GM19467 (cell line): ENCODE measurements around the gene ZNF219.
A peak's percentile ranks its signal among the peaks of the same experiment; 100 is the strongest.

Experiments
- ATAC-seq: cut with Tn5 transposase; IDR thresholded peaks from one replicate; pipeline ENCODE4 v1.9.1; 2021; ENCODE audit warnings: mild to moderate bottlenecking, moderate library complexity; ENCODE audit not compliant: unreplicated experiment

Gene ZNF219

DNA sequence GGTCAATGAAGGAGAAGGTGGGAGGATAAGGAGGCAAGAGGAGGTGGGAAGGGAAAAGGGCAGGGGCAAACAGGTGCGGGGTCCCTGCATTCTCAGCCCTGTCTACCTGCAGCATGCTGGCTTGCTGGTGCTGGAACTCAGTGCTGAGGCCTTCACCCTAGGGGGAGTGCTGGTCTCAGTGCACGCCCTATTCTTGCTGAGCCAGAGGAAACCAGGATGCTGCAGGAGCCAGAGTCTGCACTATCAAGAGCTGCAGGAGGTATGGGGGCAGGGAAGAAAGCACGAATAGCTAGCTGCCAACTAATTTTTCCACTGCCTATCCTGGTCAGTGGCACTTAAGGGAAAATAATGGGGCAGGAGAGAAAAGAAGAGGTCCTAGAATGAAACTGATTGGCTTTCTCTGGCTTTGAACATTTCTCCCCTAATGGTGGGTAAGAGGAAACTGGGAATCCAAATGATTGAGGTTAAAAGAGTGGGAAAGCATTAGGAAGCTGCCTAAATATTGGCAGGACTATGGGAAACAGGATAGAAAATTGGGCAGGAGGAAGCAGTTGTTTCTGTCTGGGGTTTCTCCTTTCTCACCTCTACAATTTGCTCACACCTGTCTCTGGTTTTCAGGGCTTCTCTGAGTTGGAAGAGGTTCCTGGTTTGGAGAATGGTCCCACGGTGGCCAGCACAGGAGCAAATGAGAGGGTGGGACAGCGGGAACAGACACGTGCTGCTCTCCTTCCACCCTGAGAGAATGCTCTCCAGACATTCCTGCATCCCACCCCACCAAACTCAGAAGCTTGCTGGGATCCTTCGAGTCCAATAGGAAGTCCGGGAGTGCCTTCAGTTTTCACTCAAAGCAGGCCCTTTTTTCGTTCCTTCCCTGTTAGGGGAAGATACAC, 4.3 kb upstream of the ZNF219 start:
- ATAC-seq: no peak

DNA sequence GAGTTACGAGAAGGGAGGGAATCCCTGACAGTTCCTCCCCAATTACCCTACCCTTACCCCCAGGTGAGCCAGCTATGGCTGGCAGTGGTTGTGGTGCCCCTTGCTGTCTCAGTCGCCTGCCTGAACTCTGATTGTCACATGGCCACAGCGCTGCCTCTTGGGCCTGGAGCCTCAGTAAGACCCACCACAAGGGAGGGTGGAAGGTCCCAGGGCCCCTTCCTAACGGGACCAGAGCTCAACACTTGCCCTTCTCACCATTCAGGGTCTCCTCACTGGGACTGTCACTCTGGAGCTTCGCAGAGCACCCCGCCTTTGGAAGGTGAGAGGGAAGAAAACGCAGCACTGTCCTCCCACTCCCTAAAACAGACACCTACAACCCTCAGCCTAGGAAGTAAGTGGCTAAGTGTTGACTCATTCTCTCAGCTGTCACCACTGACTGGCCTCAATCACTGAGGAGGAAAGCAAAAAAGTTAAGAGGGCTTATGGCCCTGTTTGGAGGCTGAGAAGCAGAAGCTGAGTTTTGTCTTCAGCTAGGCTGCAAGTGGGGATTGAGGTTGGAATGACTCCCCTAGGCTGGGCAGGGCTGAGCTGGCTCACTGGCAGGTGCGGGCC, 3.5 kb upstream of the ZNF219 start:
- ATAC-seq: no peak

DNA sequence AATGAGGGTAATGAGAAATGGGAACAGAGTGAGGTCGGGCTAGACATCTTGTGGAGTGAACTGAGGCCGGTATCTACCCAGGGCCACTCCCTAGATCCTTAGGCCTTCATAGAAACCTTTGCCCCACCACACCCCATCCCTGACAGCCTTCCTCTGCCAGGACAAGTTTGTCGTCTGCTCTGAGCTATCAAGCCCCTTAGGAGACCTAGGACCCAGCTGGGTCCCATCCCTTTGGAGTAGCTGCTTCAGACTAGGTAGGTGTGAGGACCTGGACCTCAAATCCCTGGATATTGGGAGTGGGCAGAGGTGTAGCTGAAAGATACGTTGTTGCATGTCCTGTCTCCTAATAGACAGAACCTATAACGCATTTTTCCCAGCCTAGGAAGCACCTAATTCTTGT, 2.5 kb upstream of the ZNF219 start, which contains the start of gene TMEM253:
TMEM253 (plus strand) TSS at position 136 of the 400 bp plus-strand sequence. CDS start 278 bp downstream, outside the sequence.
- ATAC-seq: no peak

DNA sequence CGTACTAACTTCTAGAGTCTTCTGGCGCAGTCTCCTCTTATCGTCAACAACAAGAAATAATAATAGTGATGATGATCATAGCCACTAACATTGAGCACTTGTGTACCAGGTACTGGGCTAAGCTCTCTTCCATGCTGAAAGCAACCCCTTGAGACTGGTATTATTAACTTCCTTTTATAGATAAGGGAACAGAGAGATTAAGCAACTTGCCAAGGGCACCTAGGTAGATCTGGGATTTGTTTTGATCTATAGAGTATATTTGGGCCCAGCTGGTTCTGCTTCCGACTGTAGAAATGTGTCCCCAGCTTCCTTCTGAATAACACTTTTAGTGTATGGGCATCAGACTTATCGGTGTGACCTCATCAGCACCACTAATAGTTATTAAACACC, 1.1 kb upstream of the ZNF219 start:
- no peak for ATAC-seq

DNA sequence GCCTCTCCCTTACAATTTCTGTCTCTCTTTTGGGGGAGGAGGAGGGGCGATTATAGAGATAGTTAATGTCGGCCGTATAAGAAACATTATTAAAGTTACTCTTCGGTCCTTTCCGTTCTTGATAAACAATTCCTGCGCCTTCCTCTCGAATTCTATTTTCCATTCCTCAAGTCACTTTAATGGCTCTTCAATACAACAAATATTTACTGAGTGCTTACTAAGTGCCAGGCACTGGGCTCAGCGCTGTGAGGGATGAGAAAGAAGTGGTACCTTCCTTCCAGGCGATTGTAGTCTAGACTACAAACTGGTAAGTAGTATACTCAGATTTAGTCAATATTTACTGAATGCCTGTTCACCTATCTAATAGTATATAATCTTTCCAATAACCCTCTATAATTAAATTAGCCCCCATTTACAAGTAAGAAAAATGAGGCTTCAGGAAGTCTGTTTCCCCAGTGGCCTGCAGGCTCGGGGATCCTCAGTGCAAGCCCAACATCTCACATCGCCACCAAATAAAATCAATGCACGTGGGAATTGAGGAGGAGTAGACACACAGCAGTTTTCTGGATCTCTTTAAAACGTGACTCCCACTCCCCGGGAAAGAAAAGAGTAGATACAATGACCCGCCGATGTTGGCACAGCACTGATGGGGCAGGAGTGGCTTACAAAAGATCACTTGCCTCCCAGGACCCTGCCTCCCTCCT, 589 bp upstream of the ZNF219 start:
- ATAC-seq: no peak

DNA sequence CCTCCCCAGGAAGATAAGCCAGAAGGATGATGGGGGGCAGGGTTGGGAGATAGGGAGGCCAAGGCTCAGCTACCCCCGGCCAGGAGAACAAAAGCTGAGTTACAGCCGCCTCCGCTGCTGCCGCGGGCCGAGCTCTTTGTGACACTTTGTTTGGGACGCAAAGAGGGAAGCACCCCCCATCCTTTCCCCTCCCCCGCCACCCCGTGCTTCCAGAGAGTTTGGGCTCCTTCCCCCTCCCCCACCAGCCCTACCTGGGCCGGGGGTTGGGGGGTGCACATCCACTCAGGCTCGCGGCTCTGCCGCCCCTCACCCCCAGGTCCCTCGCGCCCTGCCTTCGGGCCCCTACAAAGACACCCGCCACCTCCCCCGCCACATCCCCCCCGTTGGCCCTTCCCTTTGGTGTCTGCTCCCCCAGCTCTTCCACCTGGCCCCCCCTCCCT, 799 bp downstream of the ZNF219 start:
- ATAC-seq: no peak

DNA sequence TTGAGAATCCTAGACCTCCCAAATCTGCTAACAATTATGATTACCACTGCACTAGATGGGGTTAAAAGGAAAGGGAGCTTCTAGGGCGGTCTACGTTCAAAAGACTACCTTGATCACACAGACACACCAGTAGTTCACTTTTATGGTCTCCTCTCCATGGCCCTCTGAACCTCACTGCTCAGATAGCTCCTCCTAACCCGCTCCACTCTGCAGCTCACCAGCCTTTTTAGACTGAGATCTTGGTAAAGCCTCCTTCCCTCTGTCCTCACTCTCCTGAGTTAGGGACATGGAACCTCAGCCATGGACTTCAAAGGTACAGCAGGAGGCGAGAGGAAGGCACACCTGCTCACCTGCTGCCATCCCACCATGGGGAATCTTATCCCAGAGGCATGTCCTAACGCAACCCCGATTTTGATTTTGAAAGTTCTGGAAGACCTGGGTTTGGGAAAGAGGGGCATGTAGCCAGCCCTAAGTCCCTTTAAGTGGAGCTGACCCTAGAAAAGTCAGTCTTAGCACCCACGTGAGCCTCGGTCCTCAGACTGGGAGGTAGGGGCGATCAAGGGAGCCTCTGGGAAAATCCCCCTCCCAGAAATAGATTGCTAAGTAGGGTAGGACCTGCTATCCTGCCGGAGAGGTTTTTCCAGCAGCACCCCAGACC, 1.3 kb downstream of the ZNF219 start:
- no peak for ATAC-seq

DNA sequence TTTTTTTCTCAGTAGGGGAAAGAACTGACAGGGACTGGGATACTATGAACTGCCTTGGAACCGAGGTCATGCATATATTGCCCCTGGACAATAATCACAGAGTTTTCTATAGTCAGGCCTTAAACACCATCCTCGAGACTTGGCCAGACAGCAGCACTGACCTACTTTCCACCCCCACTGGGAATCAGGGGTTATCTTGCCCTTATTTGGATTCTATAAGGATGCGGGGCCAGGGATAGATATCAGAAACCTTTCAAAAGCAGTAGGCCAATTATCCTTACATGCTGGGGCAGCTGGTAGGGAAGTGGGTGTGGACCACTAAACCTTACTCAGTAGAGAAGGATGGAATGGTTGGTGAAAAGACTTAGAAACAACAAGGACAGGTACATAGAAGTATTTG, 2.0 kb downstream of the ZNF219 start:
- ATAC-seq: no peak

DNA sequence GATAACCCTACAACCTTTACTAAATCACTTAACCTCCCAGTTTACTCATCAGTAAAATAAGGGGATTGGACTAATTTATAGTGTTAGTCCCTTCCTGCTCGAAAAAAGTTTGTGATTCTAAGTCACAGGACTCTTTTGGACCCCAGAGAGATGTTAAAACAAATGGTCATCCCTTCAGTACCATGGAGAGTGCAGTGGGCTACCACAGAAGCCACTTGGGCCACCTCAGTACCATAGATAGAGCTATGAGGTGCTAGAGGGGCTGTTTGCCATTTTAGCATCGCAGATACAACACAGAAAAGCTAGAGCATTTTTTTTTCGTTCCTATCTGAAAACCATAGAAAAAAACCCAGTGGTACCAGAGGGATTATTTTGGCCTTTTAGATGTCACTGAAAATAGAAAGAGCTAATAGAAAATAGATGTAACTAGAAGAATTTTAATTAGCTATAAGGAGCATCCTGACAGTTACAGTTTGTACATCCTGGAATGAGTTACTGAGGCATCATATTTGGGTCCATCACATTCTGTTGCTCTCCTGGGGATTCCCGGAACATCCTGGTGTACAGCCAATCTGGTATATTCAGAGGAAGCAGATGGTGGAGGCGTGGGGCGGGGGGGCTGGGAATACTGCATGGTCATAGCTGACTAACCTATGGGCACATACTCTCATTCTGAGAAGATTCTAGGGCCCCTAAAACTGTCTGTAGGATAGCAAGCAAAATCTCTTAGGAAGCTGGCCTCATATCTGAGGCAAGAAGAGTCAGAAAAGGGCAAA, 2.8 kb downstream of the ZNF219 start:
- ATAC-seq: no peak

DNA sequence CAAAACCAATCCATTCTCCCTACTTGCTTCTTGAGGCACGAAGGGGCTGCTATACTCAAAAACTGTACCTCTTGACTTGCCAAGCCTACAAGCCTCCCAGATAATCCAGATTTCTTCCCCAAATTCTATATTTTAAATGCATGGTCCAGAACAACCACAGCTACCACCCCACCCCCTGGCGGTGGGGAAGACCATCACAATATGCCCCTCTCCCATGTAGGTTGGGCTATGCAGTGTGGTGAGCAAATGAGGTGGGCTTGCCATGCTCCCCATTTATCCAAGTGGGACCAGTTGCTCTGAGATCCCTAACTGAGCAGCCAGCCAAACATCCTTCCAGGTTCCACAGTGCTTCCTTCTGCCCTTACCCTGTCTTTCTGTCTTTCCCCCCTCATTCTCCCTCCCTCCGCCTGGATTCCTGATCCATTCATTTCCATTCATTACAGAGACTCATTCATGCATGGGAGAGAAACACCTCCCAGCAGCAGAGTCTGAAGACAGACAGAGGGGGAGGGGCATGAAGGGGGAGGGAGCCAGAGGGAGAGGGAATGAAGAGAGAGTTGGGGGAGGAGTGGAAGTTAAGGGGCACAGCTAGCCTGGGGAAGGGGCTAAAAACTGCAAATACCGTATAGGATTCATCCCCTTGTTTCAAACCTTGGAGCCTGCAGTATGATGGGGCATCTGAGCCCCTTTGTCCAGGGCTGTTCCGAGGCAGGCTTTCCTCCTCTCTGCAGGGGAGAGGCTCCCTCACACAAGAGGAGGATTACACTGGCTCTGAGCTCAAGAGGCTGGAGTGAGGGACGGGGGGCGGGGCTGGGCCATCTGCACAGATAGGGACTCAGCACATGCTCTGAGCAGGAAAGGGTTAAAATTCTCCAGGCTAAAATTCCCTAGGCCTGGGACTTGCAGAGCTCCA, 4.4 kb downstream of the ZNF219 start:
- ATAC-seq: no peak

DNA sequence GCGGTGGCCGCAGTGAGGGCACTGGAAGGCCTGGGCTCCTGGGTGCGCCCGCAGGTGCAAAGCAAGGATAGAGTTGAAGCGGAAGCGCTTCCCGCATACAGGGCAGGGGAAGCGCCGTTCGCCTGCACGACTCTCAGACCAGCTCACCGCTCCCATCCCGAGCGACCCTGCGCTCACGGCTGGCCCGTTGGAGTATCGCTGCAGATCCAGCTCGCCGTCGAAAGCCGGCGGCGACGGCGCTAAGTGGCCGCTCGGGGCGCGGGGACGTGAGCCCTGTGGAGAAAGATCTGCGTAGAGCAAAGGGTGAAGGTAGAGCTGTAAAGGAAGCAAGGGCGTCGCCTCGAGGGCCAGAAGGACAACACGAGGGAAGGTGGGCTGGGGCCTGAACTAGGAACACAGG, 5.4 kb downstream of the ZNF219 start:
- ATAC-seq: no peak

DNA sequence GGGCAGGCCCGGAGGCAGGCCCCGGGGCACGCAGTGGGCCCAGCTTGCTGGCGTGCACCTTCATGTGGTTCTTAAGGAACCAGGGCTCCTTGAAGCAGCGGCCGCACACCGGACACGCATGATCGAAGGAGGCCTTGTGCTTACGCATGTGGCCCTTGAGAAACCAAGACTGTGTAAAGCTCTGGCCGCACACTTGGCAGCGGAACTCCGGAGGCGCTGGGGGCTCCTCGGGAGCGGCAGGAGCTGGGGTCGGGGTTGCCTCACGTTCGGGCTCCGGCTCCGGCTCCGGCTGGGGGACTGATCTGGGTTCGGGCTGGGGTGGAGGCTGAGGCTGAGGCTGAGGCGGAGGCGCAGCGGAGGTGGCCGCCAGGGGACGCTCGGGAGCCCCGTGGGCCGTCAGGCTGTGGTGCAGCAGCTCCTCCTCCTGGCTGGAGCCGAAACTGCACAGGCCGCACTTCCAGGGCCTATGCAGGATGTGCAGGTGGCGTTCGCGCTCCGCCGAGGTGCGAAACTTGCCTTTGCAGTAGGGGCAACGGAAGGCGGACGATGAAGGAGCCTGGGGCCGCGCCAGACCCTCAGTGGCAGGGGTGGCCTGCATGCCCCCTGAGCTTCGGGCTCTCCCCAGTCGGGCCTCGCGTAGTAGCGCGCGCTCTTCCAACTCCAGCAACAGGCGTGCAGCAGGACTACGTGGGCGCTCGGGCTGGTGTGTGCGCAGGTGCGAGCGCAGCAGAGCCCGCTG, 6.0 kb downstream of the ZNF219 start:
- peak; percentile 83 for ATAC-seq

DNA sequence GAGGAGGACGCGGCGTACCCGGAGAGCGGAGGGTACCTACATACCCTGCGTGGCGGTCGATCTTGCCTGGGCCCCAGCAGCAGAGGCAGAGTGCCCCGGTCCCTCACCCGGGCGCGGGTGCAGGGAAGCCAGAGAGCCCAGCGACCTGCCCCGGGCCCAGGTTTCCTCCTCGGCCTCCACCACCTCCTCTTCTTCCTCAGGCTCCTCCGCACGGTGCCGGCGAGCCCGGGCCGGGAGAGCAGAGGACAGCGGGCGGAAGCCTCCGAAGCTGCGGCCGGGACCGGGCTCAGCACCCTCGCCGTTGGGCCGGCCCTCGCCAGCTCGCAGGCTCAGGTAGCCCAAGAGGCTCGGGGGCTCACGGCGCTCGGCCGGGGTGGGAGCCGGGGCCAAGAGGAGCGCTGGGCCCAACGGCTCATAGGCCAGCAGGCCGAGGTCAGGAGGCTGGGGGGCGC, 6.6 kb downstream of the ZNF219 start:
- no peak for ATAC-seq

DNA sequence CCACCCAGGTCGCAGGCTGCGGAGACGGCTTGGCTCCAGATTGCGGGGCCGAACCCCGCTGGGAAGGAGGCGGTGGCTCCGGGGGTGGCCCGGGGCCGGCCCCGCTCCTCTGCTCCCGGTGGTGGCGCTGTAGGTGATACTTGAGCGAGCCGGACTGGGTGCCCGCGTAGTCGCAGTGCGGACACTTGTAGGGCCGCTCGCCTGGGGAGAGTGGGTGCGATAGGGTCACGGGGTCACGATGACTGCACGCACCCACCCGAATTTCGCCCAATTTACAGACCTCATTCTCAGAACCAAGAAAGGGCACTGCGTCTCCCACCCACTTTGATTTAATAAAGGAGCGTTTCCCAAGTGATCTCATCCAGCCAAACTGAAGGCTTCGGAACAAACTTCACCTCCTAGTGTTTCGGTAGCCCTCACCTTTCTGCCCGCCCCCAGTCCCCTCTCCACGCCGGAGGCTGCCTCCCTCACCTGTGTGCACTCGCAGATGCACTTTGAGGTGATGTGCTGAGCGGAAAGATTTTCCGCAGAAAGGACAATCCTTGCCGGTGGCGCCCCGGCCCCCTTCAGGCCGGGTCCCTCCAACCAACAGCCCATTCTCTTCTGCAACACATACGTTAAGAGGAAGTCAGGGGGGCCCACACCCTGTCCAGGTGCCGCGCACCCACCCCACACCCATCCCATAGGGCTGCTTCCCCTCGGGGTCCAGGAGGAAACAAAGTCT, 7.4 kb downstream of the ZNF219 start:
- ATAC-seq: no peak

DNA sequence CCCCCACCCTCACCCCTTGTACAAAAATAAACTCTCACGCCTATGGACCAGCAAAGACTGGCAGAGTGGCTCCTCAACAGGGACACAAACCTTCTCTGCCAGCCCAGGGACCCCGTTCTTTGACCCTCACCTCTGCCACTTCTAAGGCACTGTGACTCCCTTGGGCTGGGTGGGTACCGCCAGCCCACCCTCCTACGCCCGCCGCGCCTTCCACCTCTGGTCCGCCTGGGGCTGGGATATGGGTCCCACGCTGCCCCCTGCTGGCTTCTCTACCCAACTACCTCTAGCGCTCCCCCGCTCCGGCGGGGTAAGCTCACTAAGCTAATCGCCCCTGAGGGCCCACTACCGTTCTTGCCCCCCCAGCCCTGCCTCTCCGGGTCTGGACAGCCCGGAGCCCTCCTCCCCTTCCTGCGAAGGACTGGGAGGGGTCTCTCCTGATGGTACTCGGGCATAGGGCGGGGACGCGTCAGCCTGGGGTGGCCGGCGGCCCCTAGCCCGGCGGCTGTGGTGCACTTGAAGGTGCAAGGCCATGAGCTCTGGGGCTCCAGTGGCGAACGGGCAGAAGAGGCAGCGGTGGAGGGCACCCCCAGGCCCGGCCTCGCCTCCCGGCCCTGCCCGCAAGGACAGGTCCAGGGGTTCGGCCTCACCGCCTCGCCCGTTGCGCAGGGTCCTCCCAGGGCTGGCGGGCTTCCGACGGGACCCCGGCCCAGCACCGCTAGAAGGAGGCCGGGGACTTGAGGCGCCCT, 8.1 kb downstream of the ZNF219 start:
- no peak for ATAC-seq

DNA sequence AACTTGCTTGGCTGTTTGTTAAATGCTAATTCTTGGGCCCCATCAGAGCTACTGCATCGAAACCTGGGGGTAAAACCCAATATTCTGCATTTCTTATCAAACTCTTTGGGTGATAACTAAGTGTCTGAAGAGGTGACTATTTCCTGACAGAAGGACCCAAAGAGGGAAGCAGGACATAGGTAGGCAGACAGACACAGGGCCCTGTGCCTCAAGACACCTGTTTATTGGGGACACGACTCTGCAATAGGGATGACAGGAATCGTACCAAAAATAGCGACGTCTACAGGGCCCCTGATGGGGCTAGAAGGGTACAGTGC, 8.6 kb downstream of the ZNF219 start:
- no peak for ATAC-seq

DNA sequence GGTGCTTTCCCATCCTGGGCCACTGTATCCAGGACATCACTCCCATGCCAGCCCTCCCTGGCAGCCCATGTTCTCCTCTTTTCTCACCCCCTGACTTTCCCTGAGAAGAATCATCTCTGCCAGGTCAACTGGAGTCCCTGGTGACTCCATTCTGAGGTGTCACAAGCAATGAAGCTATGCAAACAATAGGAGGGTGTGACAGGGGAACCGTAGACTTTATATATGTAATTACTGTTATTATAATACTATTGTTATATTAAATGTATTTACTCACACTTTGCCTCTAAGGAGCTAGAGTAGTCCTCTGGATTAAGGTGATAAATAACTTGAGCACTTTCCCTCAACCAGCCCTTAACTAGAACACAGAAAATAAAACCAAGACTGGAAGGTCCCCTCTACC, 9.2 kb downstream of the ZNF219 start:
- no peak for ATAC-seq
